Measurements from ENCODE around the gene TMCO4. TPM values are rescaled to one million over a fixed set of nuclear protein-coding genes. Genes with fewer than 3 reads are reported as not detected.

TMCO4 gene
- total RNA-seq, 1 donor from 2014 or later: 1.8 TPM

DNA sequence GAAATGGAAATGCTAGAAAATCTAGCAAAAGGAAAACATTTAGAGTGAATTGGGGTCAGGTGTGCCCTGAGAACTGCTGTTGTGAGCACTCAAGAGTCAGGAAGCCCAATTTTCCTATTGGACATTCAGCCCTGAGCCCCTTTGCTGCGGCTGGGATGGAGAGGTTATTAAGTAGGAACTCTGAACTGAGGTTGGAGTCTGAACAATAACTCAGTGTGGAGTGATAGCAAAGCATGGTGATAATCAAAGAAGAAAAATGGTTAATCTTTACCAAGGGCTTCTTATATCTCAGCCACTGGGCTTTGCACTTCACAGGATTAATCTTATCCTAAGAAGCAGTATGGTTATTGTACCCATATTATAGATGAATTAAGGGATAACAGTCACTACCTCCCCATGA, 52.0 kb downstream of the TMCO4 start:
- no peak for FAIRE-seq
- H3K4me3 ChIP-seq (ENCODE audit: insufficient read depth, low read depth, low read length): no peak overlapping the region
- H3K4me1 ChIP-seq (ENCODE audit: insufficient read depth, low read length): no peaks in the 10 kb centered on the region
- H3K79me2 ChIP-seq (ENCODE audit: insufficient read depth, low read length): no peaks in the 10 kb centered on the region
- H3K27me3 ChIP-seq (ENCODE audit: insufficient read depth, low read length): no peaks in the 10 kb centered on the region
- no peak overlapping the region for H3K4me3 Mint-ChIP-seq (ENCODE audit: unreplicated experiment)
- no peak for DNase-seq (ENCODE audit: low read depth)
- no peaks in the 10 kb centered on the region for H3K9me3 ChIP-seq (ENCODE audit: insufficient read depth, low read depth, low read length)
- no peaks in the 10 kb centered on the region for H4K20me1 ChIP-seq (ENCODE audit: insufficient read depth, low read length)
- H3K4me2 ChIP-seq (ENCODE audit: low read length): no peak overlapping the region
- no peaks in the 10 kb centered on the region for H3K36me3 ChIP-seq (ENCODE audit: insufficient read depth, low read length)
- no peak overlapping the region for H2AFZ ChIP-seq (ENCODE audit: low read depth, low read length)
- peaks cover 28% of the 10 kb centered on the region for H3K27me3 Mint-ChIP-seq (ENCODE audit: low read depth, unreplicated experiment)
- no peaks in the 10 kb centered on the region for H3K4me1 Mint-ChIP-seq (ENCODE audit: low read depth, unreplicated experiment)
- peaks cover 1% of the 10 kb centered on the region for H3K9me3 Mint-ChIP-seq (ENCODE audit: unreplicated experiment)
- no peak for TF ChIP-seq EZH2 (IDR thresholded peaks at IDR 0.05; ENCODE audit: insufficient read depth, low read length)
- TF ChIP-seq, protein P1, sequence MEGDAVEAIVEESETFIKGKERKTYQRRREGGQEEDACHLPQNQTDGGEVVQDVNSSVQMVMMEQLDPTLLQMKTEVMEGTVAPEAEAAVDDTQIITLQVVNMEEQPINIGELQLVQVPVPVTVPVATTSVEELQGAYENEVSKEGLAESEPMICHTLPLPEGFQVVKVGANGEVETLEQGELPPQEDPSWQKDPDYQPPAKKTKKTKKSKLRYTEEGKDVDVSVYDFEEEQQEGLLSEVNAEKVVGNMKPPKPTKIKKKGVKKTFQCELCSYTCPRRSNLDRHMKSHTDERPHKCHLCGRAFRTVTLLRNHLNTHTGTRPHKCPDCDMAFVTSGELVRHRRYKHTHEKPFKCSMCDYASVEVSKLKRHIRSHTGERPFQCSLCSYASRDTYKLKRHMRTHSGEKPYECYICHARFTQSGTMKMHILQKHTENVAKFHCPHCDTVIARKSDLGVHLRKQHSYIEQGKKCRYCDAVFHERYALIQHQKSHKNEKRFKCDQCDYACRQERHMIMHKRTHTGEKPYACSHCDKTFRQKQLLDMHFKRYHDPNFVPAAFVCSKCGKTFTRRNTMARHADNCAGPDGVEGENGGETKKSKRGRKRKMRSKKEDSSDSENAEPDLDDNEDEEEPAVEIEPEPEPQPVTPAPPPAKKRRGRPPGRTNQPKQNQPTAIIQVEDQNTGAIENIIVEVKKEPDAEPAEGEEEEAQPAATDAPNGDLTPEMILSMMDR (IDR thresholded peaks at IDR 0.05; ENCODE audit: insufficient read depth, low read depth, low read length): no peak
- H3K27ac ChIP-seq (ENCODE audit: low read depth, low read length): no peak overlapping the region
- peaks cover 2% of the 10 kb centered on the region for H3K36me3 Mint-ChIP-seq (ENCODE audit: low read depth, unreplicated experiment)
- no peak overlapping the region for H3K9ac ChIP-seq (ENCODE audit: low read length)
- no peak overlapping the region for H3K27ac Mint-ChIP-seq (ENCODE audit: unreplicated experiment)

DNA sequence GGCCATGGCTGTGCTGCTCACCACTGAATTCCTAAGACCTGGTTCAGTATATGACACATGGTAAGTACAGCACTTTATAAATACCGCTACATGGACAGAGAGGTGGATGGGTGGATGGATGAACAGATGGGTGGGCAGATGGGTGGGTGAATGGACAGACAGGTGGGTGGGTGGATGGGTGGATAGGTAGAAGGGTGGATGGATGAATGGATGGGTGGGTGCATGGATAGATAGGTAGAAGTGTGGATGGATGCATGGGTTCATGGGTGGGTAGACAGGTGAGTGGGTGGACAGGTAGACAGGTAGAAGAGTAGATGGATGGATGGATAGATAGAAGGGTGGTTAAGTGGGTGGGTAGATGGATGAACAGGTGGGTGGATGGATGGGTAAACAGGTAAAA, 54.8 kb downstream of the TMCO4 start:
- H3K9ac ChIP-seq (ENCODE audit: low read length): no peak overlapping the region
- H3K9me3 ChIP-seq (ENCODE audit: insufficient read depth, low read depth, low read length): no peaks in the 10 kb centered on the region
- TF ChIP-seq EZH2 (IDR thresholded peaks at IDR 0.05; ENCODE audit: insufficient read depth, low read length): no peak
- TF ChIP-seq, protein P1 (IDR thresholded peaks at IDR 0.05; ENCODE audit: insufficient read depth, low read depth, low read length): no peak
- DNase-seq (ENCODE audit: low read depth): no peak
- no peak for FAIRE-seq
- no peaks in the 10 kb centered on the region for H3K4me1 ChIP-seq (ENCODE audit: insufficient read depth, low read length)
- no peaks in the 10 kb centered on the region for H4K20me1 ChIP-seq (ENCODE audit: insufficient read depth, low read length)
- no peak overlapping the region for H2AFZ ChIP-seq (ENCODE audit: low read depth, low read length)
- H3K4me3 ChIP-seq (ENCODE audit: insufficient read depth, low read depth, low read length): no peak overlapping the region
- H3K9me3 Mint-ChIP-seq (ENCODE audit: unreplicated experiment): peaks cover 1% of the 10 kb centered on the region
- no peaks in the 10 kb centered on the region for H3K27me3 ChIP-seq (ENCODE audit: insufficient read depth, low read length)
- H3K4me2 ChIP-seq (ENCODE audit: low read length): no peak overlapping the region
- H3K79me2 ChIP-seq (ENCODE audit: insufficient read depth, low read length): no peaks in the 10 kb centered on the region
- no peak overlapping the region for H3K27ac ChIP-seq (ENCODE audit: low read depth, low read length)
- no peak overlapping the region for H3K4me3 Mint-ChIP-seq (ENCODE audit: unreplicated experiment)
- peaks cover 27% of the 10 kb centered on the region for H3K27me3 Mint-ChIP-seq (ENCODE audit: low read depth, unreplicated experiment)
- H3K4me1 Mint-ChIP-seq (ENCODE audit: low read depth, unreplicated experiment): no peaks in the 10 kb centered on the region
- H3K36me3 ChIP-seq (ENCODE audit: insufficient read depth, low read length): no peaks in the 10 kb centered on the region
- H3K36me3 Mint-ChIP-seq (ENCODE audit: low read depth, unreplicated experiment): peaks cover 2% of the 10 kb centered on the region
- no peak overlapping the region for H3K27ac Mint-ChIP-seq (ENCODE audit: unreplicated experiment)

DNA sequence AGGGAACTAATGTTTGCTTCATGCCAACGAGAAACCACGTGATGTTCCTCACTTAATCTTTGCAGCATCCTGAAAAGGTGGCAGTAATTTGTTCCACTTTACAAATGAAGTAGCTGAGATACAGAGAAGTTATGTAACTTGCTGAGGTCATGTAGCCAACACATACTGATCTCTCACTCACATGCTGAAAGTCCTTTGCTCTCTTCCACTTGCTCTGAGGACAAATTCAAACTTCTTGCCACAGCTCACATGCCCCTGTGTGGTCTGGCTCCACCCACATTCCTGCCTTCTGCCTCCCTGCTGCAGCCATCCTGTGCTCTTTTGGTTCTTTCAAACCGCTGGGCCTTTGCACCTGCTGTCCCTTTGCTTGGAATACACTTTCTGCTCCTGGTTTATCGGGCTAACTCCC, 55.4 kb downstream of the TMCO4 start:
- no peak overlapping the region for H3K27ac ChIP-seq (ENCODE audit: low read depth, low read length)
- no peak overlapping the region for H2AFZ ChIP-seq (ENCODE audit: low read depth, low read length)
- no peaks in the 10 kb centered on the region for H3K27me3 ChIP-seq (ENCODE audit: insufficient read depth, low read length)
- no peak for FAIRE-seq
- no peaks in the 10 kb centered on the region for H3K79me2 ChIP-seq (ENCODE audit: insufficient read depth, low read length)
- Mint-ChIP-seq H3K36me3 (ENCODE audit: low read depth, unreplicated experiment) (peaks cover 2% of the 10 kb centered on the region), H3K9me3 (ENCODE audit: unreplicated experiment) (peaks cover 1% of the 10 kb centered on the region), H3K27me3 (ENCODE audit: low read depth, unreplicated experiment) (peaks cover 31% of the 10 kb centered on the region), H3K4me1 (ENCODE audit: low read depth, unreplicated experiment) (no peaks in the 10 kb centered on the region), H3K27ac (ENCODE audit: unreplicated experiment) (no peak overlapping the region), H3K4me3 (ENCODE audit: unreplicated experiment) (no peak overlapping the region)
- H3K4me1 ChIP-seq (ENCODE audit: insufficient read depth, low read length): no peaks in the 10 kb centered on the region
- no peak overlapping the region for H3K9ac ChIP-seq (ENCODE audit: low read length)
- no peak for DNase-seq (ENCODE audit: low read depth)
- no peaks in the 10 kb centered on the region for H3K36me3 ChIP-seq (ENCODE audit: insufficient read depth, low read length)
- no peaks in the 10 kb centered on the region for H4K20me1 ChIP-seq (ENCODE audit: insufficient read depth, low read length)
- no peak overlapping the region for H3K4me3 ChIP-seq (ENCODE audit: insufficient read depth, low read depth, low read length)
- TF ChIP-seq, protein P1 (IDR thresholded peaks at IDR 0.05; ENCODE audit: insufficient read depth, low read depth, low read length): no peak
- no peak for TF ChIP-seq EZH2 (IDR thresholded peaks at IDR 0.05; ENCODE audit: insufficient read depth, low read length)
- H3K4me2 ChIP-seq (ENCODE audit: low read length): no peak overlapping the region
- no peaks in the 10 kb centered on the region for H3K9me3 ChIP-seq (ENCODE audit: insufficient read depth, low read depth, low read length)
